GM21723 (cell line): ENCODE measurements around the gene DPYD.

Experiments used
- ATAC-seq: cut with Tn5 transposase; IDR thresholded peaks from one replicate; pipeline ENCODE4 v1.9.1; 2021; ENCODE audit warnings: mild to moderate bottlenecking, moderate library complexity; ENCODE audit not compliant: unreplicated experiment

DPYD gene

DNA sequence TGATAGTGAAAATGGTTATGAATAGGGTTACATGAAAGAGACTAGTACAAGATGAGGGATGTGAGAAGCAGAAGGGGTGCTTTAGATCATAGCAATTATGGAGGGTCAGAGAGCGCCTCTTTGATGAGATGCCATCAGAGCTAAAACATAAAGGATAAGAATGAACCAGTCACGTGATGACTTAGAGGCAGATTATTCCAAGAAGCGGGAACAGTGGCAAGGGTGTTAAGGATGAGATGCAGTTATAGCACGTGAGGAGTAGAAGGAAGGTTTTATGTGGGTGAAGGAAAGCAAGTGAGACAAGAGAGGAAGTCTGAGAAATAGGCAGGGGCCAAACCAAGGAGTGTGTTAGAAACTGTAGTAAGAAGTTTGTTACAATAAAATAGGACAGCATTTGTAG is 360.1 kb downstream of the DPYD start:
- ATAC-seq = no peak

GRCh38 chr1:97553971-97554370 is 366.9 kb downstream of the DPYD start:
- no peak for ATAC-seq

DNA sequence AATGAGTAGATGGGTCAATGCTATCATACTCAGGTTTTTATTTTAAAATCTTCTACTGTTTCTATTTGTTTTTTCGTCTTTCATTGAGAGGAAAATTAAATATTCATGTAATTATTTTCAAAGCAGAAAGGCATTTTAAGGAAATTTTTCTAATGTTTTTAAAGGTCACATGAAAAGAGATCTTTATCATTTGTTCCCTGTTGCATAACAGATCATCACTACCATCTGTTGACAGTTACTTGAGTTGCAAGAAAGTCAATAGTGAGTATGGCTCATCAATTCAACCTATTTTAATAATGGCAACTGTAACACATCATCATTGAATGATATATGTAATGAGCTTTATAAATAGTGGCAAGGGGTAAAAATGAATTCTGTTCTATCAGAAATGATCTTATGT is 369.7 kb downstream of the DPYD start:
- no peak for ATAC-seq

- ATAC-seq = no peak
Observed at GRCh38 chr1:97545446-97545845, 375.4 kb downstream of the DPYD start.

DNA sequence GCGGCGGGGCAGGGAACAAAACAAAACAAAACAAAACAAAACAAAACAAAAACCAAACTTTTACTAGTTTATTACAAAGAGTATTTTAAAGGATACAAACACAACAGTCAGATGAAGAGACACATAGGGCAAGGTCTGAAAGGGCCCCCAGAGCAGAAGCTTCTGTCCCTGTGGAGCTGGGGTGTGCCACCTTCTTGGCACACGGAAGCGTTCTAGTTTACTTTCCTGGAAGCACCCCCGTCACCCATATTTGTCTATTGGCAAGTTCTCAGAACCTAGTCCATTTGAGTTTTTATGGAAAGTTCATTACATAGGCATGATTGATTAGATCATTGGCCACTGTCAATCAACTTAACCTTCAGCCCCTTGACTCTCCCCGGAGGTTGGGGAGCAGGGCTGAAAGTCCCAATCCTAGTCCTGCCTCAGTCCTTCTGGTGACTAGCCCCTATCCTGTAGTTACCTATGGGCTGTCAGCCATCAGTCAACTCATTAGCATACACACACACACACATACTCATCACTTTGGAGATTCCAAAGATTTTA is 380.4 kb downstream of the DPYD start:
- no peak for ATAC-seq

DNA sequence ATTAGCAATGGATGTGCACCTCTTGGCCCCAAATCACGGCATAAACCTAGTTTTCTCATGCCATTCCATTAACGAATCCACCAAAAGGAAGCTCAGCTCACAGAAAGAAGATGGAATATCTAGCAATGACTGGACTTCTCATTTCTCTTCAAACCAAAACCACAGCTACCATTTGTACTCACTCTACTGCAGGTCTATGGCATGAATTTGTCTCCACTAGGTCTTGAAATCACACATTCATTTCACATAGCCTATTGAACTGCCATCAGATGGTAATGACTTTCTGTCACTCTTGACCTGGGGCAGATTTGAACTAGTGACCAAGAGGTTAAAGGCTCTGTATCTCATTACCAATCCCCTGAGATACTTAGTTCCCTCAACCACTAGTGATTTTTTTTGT is 382.7 kb downstream of the DPYD start:
- no peak for ATAC-seq

DNA sequence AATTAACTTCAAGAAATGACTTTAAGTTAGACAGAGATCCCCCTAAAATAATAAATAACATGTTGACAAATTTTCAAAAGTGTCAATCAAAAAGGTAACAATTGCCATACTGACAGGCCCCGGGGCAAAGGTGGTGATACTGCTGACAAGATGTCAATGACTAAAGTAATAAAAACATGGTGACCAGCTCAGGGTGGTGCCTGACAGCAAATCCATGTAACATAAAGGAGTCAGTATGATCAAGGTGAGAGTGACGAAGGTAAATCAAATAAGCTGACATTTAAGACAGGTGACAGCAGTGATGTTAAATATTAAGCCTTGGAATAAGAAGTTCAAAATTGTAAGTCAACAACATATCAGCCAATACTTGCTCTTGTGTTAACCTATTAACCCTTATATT is 387.5 kb downstream of the DPYD start:
- ATAC-seq = no peak

DNA sequence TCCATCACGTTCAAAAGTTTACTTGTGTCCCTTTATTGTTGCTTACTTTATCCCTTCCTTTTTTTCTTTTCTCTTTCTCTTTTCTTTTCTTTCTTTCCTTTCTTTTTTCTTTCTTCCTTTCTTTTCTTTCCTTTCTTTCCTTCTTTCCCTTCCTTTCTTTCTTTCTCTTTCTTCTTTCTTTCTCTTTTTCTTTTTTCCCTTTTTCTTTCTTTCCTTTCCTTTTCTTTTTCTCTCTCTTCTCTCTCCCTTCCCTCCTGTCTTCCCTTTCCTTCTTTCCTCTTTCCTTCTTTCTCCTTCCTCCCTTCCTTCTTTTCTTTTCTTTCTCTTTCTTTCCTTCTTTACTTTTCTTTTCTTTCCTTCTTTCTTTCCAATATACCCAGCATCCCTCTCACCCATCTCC is 391.2 kb downstream of the DPYD start:
- no peak for ATAC-seq

- no peak for ATAC-seq
Observed at GRCh38 chr1:97524211-97524610, 396.6 kb downstream of the DPYD start.

DNA sequence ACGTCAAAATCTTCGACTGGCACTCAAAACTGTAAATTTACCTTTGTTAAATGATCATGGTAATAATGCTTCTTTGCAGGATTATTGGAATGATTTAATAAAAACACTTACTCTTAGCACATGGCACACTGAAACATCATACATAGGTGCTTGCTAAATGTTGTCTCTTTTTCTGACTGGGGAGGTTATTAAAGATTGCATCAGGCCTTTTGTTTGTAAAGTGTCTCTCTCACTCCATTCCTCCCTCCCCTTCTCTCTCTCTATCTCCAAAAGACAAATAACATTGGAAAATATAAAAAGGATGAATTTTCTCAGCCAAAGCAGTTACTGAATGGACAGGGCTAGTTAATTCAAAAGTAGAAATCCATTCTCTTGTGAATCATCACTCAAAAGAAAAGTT is 404.2 kb downstream of the DPYD start:
- no peak for ATAC-seq

GRCh38 chr1:97508653-97509218 is 412.1 kb downstream of the DPYD start:
- ATAC-seq = no peak

DNA sequence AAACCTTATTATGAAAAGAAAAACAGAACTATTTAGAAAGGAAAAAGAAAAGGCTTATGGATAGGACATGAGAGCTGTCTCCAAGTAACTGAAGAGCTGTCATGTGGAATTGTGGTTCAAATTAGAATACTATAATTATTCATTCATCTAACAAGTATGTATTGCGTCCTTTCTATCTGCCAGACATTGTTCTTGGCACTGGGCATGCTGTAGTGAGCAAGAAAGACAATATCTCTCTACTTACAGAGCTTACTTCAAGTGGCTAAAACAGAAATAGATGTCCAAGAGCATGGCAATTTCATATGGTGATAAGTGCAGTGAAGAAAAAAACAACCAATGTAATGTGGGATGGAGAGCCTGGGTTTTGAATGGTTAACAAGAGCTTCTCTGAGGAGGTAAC is 413.0 kb downstream of the DPYD start:
- ATAC-seq = no peak

- ATAC-seq = no peak
Observed at GRCh38 chr1:97506368-97506767, 414.5 kb downstream of the DPYD start.

DNA sequence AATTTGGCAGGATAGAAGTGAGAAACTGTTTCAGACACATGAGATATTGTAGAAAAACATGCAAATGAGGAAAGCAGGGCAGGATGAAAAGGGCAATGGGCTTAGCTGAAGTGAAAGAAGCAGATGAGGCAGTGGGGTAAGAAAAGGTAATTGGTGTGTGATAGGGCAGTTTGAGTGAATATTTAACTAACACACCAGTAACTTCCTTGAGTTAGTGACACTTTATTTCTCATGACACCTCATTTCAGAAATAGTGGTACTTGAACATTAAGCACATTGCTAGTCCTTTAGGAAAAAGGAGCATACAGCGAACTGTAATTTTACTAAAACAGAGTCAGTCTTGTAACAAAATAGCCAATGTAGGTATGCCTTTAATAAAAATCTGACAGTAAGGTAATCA is 415.0 kb downstream of the DPYD start:
- ATAC-seq = peak; percentile 72

DNA sequence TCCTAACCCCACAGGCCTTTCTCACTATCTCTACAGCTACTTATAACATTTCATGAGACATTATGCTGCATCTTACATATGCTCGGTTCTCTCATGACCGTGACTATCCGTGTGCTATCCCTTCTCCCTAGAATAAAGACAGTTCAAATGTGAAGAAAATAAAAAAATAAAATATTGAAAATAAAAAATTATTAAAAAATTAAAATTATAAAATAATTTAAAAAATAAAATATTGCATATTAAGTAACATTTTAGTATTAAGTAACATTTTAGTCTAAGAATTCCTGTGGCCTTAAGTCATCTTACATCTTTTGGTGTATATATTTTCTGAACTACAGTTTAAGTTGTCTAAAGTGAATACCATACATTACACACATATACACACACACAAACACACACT is 415.5 kb downstream of the DPYD start:
- ATAC-seq = peak; percentile 24

DNA sequence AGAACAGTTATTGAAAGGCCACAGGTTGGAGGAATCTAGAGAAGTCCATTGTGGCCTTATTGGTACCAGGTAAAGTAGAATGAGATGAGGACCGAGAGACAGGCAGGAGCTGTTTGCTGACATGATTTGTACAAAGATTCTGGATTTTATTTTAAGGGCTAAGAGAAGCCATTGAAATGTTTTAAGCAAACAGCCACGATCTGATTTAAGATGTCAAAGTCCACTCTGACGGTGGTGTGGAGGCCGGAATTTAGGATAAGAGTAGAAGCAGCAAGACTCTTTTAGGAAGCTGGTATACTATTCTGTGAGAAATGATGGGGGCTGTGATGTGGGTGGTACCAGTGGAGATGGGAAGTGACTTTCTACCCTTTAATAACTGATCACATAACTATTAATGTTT is 418.5 kb downstream of the DPYD start:
- ATAC-seq = no peak

- no peak for ATAC-seq
Observed at GRCh38 chr1:97501628-97502027, 419.2 kb downstream of the DPYD start.

GRCh38 chr1:97500760-97501159 is 420.1 kb downstream of the DPYD start:
- no peak for ATAC-seq

GRCh38 chr1:97499667-97500066 is 421.2 kb downstream of the DPYD start:
- ATAC-seq = no peak

- ATAC-seq = no peak
Observed at GRCh38 chr1:97489834-97490233, 431.0 kb downstream of the DPYD start.

DNA sequence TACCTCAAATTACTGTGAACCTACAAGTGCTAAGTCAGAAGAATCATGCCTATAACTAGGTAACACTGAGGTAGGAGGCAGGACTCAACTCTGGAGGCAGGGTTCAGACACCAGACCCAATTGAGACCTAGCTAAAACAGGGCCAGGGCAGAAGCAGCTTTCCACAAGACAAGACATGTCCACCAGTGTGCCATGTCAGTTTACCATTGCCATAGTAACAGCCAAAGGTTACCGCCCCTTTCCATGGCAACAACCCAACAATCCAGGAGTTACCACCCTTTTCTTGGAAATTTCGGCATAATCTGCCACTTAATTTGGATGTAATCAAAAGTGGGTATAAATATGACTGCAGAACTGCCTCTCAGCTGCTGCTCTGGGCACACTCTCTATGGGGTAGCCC is 432.3 kb downstream of the DPYD start:
- ATAC-seq = no peak

DNA sequence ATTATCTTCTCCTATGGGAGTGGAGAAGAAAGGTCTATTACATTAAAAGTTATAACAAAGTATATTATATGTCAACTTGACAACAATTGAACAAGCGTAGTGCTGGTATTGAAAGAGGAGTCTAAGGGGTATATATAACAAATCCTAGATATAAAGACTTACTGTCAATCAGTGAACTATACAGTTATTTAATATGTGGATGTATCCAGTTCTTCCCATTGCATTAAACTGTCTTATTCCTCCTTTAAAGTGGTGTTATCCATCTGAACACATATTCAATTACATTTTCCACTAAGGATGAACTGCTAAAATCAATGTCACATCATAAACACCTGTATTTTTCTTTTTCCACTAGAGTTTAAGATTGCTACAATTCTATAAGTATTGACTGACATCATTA is 438.8 kb downstream of the DPYD start:
- ATAC-seq = no peak

GRCh38 chr1:97467445-97467844 is 453.4 kb downstream of the DPYD start:
- no peak for ATAC-seq
